Nephron progenitor cell (in vitro differentiated cells): ENCODE results near the gene XRCC4.

Source experiments
- DNase-seq: peaks from one replicate; pipeline ENCODE4 v3.0.0; 2021
- H3K27ac Mint-ChIP-seq: 2 replicates; pipeline ENCODE4 v1.8.0; 2021; ENCODE audit warnings: mild to moderate bottlenecking, moderate library complexity, mixed read lengths
- H3K27me3 Mint-ChIP-seq: 2 replicates; pipeline ENCODE4 v1.8.0; 2021; ENCODE audit warnings: mild to moderate bottlenecking, low read depth, mixed read lengths; ENCODE audit not compliant: poor library complexity
- H3K36me3 Mint-ChIP-seq: 2 replicates; pipeline ENCODE4 v1.8.0; 2021; ENCODE audit warnings: low read depth, mixed read lengths
- H3K4me1 Mint-ChIP-seq: 2 replicates; pipeline ENCODE4 v1.8.0; 2021; ENCODE audit warnings: mixed read lengths
- H3K4me3 Mint-ChIP-seq: 2 replicates; pipeline ENCODE4 v1.8.0; 2021; ENCODE audit warnings: mild to moderate bottlenecking, moderate library complexity, mixed read lengths
- H3K9me3 Mint-ChIP-seq: 2 replicates; pipeline ENCODE4 v1.8.0; 2021; ENCODE audit warnings: mild to moderate bottlenecking, moderate library complexity, mixed read lengths
- TF ChIP-seq, protein P1 (sequence below): fragments of 200-600 bp; sonication (generic); IDR thresholded peaks from 2 replicates; pipeline ENCODE4 v1.5.0; 2021; ENCODE audit warnings: antibody characterized with exemption

XRCC4 gene

DNA sequence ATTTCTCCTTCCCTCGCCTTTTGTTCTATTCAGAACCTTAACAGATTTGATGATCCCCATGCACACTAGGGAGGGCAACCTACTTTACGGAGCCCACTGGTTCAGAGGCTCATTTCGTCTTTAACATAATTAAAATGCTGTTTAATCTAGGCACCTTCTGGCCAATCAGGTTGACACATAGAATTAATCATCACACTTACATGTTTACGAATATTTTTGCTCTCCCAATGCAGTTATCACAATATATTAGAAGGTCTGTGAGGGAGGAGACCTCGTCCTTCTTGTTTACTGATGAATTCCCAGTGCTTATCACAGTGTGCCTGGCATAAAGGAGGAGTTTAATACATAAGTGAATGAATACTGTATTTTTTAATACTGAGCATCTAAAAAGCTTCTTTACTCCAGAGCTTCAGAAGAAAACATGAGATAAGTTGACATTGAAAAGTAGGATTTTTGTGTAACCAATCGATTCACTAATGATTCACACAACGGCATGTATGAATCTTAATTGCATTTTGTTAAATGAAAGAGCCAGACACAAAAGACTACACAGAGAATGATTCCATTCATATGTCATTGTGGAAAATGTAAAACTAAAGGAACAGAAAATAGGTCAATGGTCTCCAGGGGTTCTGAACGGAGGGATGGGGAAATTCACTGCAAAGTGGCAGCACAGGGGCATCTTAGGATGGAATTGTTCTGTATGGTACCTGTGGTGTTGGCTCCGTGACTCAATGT lies 315.6 kb downstream of the XRCC4 start:
- Mint-ChIP-seq H3K9me3 (peaks cover 4% of the 10 kb centered on the region), H3K36me3 (no peaks in the 10 kb centered on the region), H3K27ac (no peak overlapping the region), H3K27me3 (peaks cover 5% of the 10 kb centered on the region), H3K4me3 (no peak overlapping the region), H3K4me1 (peaks cover 4% of the 10 kb centered on the region)
- TF ChIP-seq, protein P1, sequence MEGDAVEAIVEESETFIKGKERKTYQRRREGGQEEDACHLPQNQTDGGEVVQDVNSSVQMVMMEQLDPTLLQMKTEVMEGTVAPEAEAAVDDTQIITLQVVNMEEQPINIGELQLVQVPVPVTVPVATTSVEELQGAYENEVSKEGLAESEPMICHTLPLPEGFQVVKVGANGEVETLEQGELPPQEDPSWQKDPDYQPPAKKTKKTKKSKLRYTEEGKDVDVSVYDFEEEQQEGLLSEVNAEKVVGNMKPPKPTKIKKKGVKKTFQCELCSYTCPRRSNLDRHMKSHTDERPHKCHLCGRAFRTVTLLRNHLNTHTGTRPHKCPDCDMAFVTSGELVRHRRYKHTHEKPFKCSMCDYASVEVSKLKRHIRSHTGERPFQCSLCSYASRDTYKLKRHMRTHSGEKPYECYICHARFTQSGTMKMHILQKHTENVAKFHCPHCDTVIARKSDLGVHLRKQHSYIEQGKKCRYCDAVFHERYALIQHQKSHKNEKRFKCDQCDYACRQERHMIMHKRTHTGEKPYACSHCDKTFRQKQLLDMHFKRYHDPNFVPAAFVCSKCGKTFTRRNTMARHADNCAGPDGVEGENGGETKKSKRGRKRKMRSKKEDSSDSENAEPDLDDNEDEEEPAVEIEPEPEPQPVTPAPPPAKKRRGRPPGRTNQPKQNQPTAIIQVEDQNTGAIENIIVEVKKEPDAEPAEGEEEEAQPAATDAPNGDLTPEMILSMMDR = no peak
- DNase-seq = no peak

DNA sequence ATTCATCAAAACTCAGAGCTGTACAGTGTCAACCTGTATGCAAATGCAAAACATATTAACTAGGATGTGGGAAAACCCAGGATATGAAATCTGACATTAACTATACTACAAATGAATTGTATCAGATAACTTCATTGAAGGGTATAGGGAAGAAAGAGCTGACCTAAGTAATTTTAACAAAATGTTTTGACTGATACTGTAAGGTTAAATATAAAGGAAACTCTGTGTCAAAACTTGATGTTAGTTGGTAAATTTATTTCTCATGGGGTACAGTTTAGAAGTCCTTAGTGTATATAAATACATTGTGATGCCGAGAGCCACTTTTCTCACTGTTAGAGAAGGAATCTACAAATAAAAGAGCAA lies 316.1 kb downstream of the XRCC4 start:
- Mint-ChIP-seq H3K27ac (no peak overlapping the region), H3K9me3 (peaks cover 8% of the 10 kb centered on the region), H3K27me3 (peaks cover 2% of the 10 kb centered on the region), H3K36me3 (no peaks in the 10 kb centered on the region), H3K4me1 (peaks cover 4% of the 10 kb centered on the region), H3K4me3 (no peak overlapping the region)
- TF ChIP-seq, protein P1 = no peak
- DNase-seq = no peak

DNA sequence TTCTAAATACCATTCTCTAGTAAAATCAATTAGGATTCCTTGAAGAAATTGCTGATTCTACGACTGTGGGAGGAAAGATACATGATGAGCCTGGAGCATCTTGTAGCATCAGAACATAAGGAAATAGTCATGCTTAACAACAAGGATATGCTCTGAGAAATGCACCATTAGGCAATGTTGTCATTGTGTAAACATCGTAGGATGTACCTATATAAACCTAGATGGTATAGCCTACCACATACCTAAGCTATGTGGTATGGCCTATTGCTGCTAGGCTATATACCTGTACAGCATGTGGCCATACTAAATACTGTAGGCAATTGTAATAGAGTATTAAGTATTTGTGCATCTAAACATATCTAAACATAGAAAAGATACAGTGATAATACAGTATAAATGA lies 316.8 kb downstream of the XRCC4 start:
- Mint-ChIP-seq H3K4me3 (no peak overlapping the region), H3K9me3 (peaks cover 8% of the 10 kb centered on the region), H3K36me3 (no peaks in the 10 kb centered on the region), H3K4me1 (no peaks in the 10 kb centered on the region), H3K27ac (no peak overlapping the region), H3K27me3 (peaks cover 2% of the 10 kb centered on the region)
- TF ChIP-seq, protein P1 = no peak
- no peak for DNase-seq

DNA sequence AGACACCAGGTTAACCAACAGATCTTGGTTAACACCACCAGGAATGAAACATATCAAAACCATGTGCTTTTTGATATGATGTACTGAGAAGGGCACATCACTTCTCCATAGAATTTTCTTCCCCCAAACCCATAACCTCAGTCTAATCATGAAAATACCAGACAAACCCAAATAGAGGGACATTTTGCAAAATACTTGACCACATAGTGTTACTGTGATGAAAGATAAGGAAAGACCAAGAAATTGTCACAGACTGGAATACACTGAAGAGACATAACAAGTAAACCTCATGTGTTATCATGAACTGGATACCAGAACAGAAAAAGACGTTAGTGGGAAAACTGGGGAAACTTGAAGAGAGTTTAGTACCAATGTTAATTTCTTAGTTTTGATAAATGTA lies 319.3 kb downstream of the XRCC4 start:
- Mint-ChIP-seq H3K36me3 (no peaks in the 10 kb centered on the region), H3K4me3 (no peak overlapping the region), H3K9me3 (peaks cover 8% of the 10 kb centered on the region), H3K27me3 (peaks cover 2% of the 10 kb centered on the region), H3K4me1 (peaks cover 8% of the 10 kb centered on the region), H3K27ac (no peak overlapping the region)
- no peak for DNase-seq
- TF ChIP-seq, protein P1 = no peak

DNA sequence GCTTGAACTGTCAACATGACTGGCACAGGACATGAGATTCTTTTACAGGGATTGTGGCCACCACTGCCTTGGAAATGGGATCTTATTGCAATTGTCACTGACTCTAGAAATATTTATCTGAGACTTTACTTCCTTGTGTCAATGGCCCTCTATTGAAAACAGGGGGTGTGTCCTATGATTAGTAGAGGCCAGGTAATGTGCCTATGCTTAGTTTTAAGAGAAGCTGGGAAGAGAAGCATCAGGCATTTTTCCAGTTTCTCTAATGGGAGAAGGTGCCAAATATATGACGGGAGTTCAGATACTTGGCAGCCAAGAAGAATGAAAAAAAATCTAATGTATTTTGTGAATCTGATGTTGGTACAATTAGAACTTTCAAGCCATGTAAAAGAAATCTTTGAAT lies 320.3 kb downstream of the XRCC4 start:
- no peak for DNase-seq
- Mint-ChIP-seq H3K36me3 (no peaks in the 10 kb centered on the region), H3K27ac (no peak overlapping the region), H3K4me3 (no peak overlapping the region), H3K27me3 (peaks cover 2% of the 10 kb centered on the region), H3K9me3 (peaks cover 8% of the 10 kb centered on the region), H3K4me1 (peaks cover 12% of the 10 kb centered on the region)
- TF ChIP-seq, protein P1 = no peak

DNA sequence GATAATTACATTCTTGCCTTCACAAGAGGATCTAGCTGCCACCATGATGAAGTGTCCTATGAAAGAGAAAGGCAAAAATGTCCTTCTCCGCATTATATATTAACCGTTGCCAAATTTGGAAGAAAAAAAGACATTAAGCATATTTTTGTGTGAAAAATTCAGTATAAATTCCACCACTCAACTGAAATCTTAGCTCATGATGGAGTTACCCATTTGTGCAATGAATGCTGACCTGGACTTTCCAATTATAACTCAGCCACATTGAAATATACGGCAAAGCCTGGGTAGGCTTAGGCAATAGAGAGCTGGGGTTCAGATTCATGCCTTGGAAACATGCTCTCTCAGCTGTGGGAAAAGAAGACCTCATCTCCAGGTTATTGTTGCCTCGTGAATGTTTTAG lies 322.9 kb downstream of the XRCC4 start:
- H3K4me3 Mint-ChIP-seq = no peak overlapping the region
- DNase-seq = no peak
- H3K27me3 Mint-ChIP-seq = peaks cover 2% of the 10 kb centered on the region
- H3K4me1 Mint-ChIP-seq = peaks cover 12% of the 10 kb centered on the region
- no peak overlapping the region for H3K27ac Mint-ChIP-seq
- H3K9me3 Mint-ChIP-seq = peaks cover 8% of the 10 kb centered on the region
- H3K36me3 Mint-ChIP-seq = no peaks in the 10 kb centered on the region
- TF ChIP-seq, protein P1 = no peak
